HCT116 (cell line): Measurements from ENCODE around the gene ST6GALNAC5. TPM values are rescaled to one million over a fixed set of nuclear protein-coding genes. Genes with fewer than 3 reads are reported as not detected.

Source experiments
- ATAC-seq: fragments of 200-7000 bp; cut with Tn5 transposase; 2 replicates; pipeline ENCODE4 v1.9.1; 2020; ENCODE audit warnings: mild to moderate bottlenecking, moderate library complexity
- BruUV-seq: library from RNA; stranded (reverse); fragments of 400-500 nt; replicated peaks from 2 replicates; lab custom pipeline; 2021; lab: Mats Ljungman, UMichigan
- CTCF ChIA-PET: fragments of 300-600 bp; sonication (Branson Sonifier 250); formaldehyde crosslinking; loops from one replicate; lab custom pipeline; 2021; ENCODE audit warnings: antibody characterized with exemption; lab: Charles Lee
- POLR2A ChIA-PET: fragments of 300-600, 350-600 bp; sonication (Branson Sonifier 250); formaldehyde crosslinking; loops from one replicate; lab custom pipeline; 2021; ENCODE audit warnings: antibody characterized with exemption; lab: Charles Lee
- RAD21 ChIA-PET, 2 experiments: fragments of 300-600 bp; sonication (Branson Sonifier 250); formaldehyde crosslinking; loops; one replicate each; lab custom pipeline; 2023; ENCODE audit warnings: low total read pairs in 2 of 2; ENCODE audit not compliant: uncharacterized antibody in 2 of 2, unreplicated experiment in 2 of 2, low non-redundant PET in 1 of 2; lab: Charles Lee
- DNase-seq: peaks from one replicate; pipeline ENCODE4 v3.0.0-alpha.2; 2010; ENCODE audit warnings: low read depth, low spot score
- H2AFZ ChIP-seq: fragments of 200-600 bp; shearing (Covaris generic), sonication (generic); 2 replicates; pipeline ENCODE4 v1.6.1; 2017; ENCODE audit warnings: low read depth, mixed run types, mixed read lengths, antibody characterized with exemption, low read length; ENCODE audit not compliant: poor library complexity, severe bottlenecking
- H3K27ac ChIP-seq: 2 replicates; pipeline ENCODE4 v1.5.1; 2012; ENCODE audit warnings: low read depth, low read length
- H3K27me3 ChIP-seq: fragments of 200-600 bp; sonication (generic); 2 replicates; pipeline ENCODE4 v1.6.1; 2016; ENCODE audit warnings: mixed run types, low read length, mixed read lengths; ENCODE audit not compliant: insufficient read depth
- H3K36me3 ChIP-seq, 2 experiments: fragments of 200-500 bp in 1 of 2; fragments of 200-600 bp in 1 of 2; sonication (Bioruptor generic) in 1 of 2; sonication (generic) in 1 of 2; 2 replicates each; pipeline versions ENCODE4 v1.5.1 to v1.6.1; 2014 to 2016; ENCODE audit warnings: low read length in 2 of 2, inconsistent platforms in 1 of 2, mixed read lengths in 1 of 2, mixed run types in 1 of 2; ENCODE audit not compliant: insufficient read depth in 2 of 2, control insufficient read depth in 1 of 2
- H3K4me1 ChIP-seq, 2 experiments: fragments of 200-600 bp in 1 of 2; sonication (generic) in 1 of 2; 2 replicates each; pipeline versions ENCODE4 v1.5.1 to v1.6.1; 2012 to 2017; ENCODE audit warnings: low read length in 2 of 2, inconsistent platforms in 1 of 2, mild to moderate bottlenecking in 1 of 2, mixed read lengths in 1 of 2, mixed run types in 1 of 2, moderate library complexity in 1 of 2; ENCODE audit not compliant: insufficient read depth in 2 of 2, control insufficient read depth in 1 of 2
- H3K4me2 ChIP-seq: fragments of 200-600 bp; sonication (generic); 2 replicates; pipeline ENCODE4 v1.6.1; 2017; ENCODE audit warnings: mixed run types, low read length, mixed read lengths
- H3K4me3 ChIP-seq, 2 experiments: fragments of 200-600 bp in 1 of 2; sonication (generic) in 1 of 2; replicated peaks in 1 of 2; 2 replicates each; pipeline ENCODE4 v1.5.1; 2011 to 2016; ENCODE audit warnings: low read length in 2 of 2, control low read depth in 1 of 2, low read depth in 1 of 2, mild to moderate bottlenecking in 1 of 2, mixed read lengths in 1 of 2, mixed run types in 1 of 2
- H3K79me2 ChIP-seq: fragments of 200-600 bp; sonication (generic); 2 replicates; pipeline ENCODE4 v1.6.1; 2017; ENCODE audit warnings: mild to moderate bottlenecking, mixed run types, low read length, moderate library complexity, mixed read lengths; ENCODE audit not compliant: insufficient read depth
- H3K9ac ChIP-seq: fragments of 200-600 bp; sonication (generic); 2 replicates; pipeline ENCODE4 v1.6.1; 2016; ENCODE audit warnings: low read length, mixed read lengths
- H3K9me2 ChIP-seq: fragments of 200-600 bp; sonication (generic), shearing (Covaris generic); 2 replicates; pipeline ENCODE4 v1.6.1; 2017; ENCODE audit warnings: mixed run types, mild to moderate bottlenecking, moderate library complexity; ENCODE audit not compliant: insufficient read depth
- H3K9me3 ChIP-seq, 2 experiments: fragments of 200-500 bp in 1 of 2; fragments of 200-600 bp in 1 of 2; sonication (Bioruptor generic) in 1 of 2; sonication (generic) in 1 of 2; 2 replicates each; pipeline ENCODE4 v1.6.1; 2014 to 2017; ENCODE audit warnings: low read length in 2 of 2, mixed read lengths in 2 of 2, inconsistent platforms in 1 of 2, low read depth in 1 of 2, mild to moderate bottlenecking in 1 of 2, mixed run types in 1 of 2, moderate library complexity in 1 of 2; ENCODE audit not compliant: control insufficient read depth in 1 of 2, insufficient read depth in 1 of 2
- H4K20me1 ChIP-seq: fragments of 200-600 bp; sonication (generic), shearing (Covaris generic); 2 replicates; pipeline ENCODE4 v1.6.1; 2017; ENCODE audit warnings: mixed run types, mild to moderate bottlenecking, moderate library complexity; ENCODE audit not compliant: insufficient read depth
- CBX3 ChIP-seq: IDR thresholded peaks from 2 replicates; pipeline ENCODE4 v1.6.1; 2012; ENCODE audit warnings: low read depth
- CEBPB ChIP-seq: IDR thresholded peaks from 2 replicates; pipeline ENCODE4 v1.6.1; 2012; ENCODE audit warnings: low read depth
- EZH2phosphoT487 ChIP-seq: fragments of 200-600 bp; IDR thresholded peaks from 2 replicates; pipeline ENCODE4 v1.6.1; 2018; ENCODE audit warnings: antibody characterized with exemption, borderline replicate concordance
- FOSL1 ChIP-seq: IDR thresholded peaks from 2 replicates; pipeline ENCODE4 v1.6.1; 2012; ENCODE audit warnings: low read depth
- JUND ChIP-seq: IDR thresholded peaks from 2 replicates; pipeline ENCODE4 v1.6.1; 2012
- MAX ChIP-seq: IDR thresholded peaks from 2 replicates; pipeline ENCODE4 v1.6.1; 2012
- POLR2A ChIP-seq: IDR thresholded peaks from 2 replicates; pipeline ENCODE4 v1.7.0; 2011; ENCODE audit warnings: borderline replicate concordance; ENCODE audit not compliant: insufficient read depth, insufficient read length; ENCODE audit errors: extremely low read depth
- POLR2AphosphoS5 ChIP-seq: IDR thresholded peaks from 2 replicates; pipeline ENCODE4 v1.6.1; 2011; ENCODE audit warnings: mild to moderate bottlenecking, low read depth, low read length, moderate library complexity
- RAD21 ChIP-seq: IDR thresholded peaks from 2 replicates; pipeline ENCODE4 v1.6.1; 2012; ENCODE audit warnings: low read depth, mild to moderate bottlenecking
- SIN3A ChIP-seq: IDR thresholded peaks from 2 replicates; pipeline ENCODE4 v1.6.1; 2012; ENCODE audit warnings: low read depth
- SRF ChIP-seq: IDR thresholded peaks from 2 replicates; pipeline ENCODE4 v1.6.1; 2012; ENCODE audit warnings: low read depth
- TCF7L2 ChIP-seq: IDR thresholded peaks from 2 replicates; pipeline ENCODE4 v1.7.0; 2011; ENCODE audit warnings: borderline replicate concordance, inconsistent platforms; ENCODE audit not compliant: insufficient read depth, insufficient read length; ENCODE audit errors: extremely low read depth
- YY1 ChIP-seq: IDR thresholded peaks from 2 replicates; pipeline ENCODE4 v1.6.1; 2011; ENCODE audit warnings: low read length, low read depth, moderate library complexity, mild to moderate bottlenecking; ENCODE audit not compliant: insufficient replicate concordance; ENCODE audit errors: extremely low read depth
- ZBTB33 ChIP-seq: IDR thresholded peaks from 2 replicates; pipeline ENCODE4 v1.6.1; 2011; ENCODE audit warnings: mild to moderate bottlenecking, low read length, moderate library complexity; ENCODE audit not compliant: insufficient replicate concordance; ENCODE audit errors: extremely low read depth
- ZFX ChIP-seq: fragments of 450-650 bp; IDR thresholded peaks from 2 replicates; pipeline ENCODE4 v1.6.1; 2017
- ZNF274 ChIP-seq: fragments of 200-500 bp; sonication (Bioruptor generic); IDR thresholded peaks from 2 replicates; pipeline ENCODE4 v1.6.1; 2014; ENCODE audit warnings: mild to moderate bottlenecking, low read depth, low read length, inconsistent platforms
- intact Hi-C: fragments of 100-400 bp; cut with micrococcal nuclease; formaldehyde crosslinking; loops from 2 replicates; pipeline ENCODE4 v1.10.0; 2022
- total RNA-seq: library from RNA; stranded (reverse); gene quantifications from one replicate; pipeline ENCODE4 v1.2.1, GENCODE V29; 2021; ENCODE audit not compliant: unreplicated experiment
- TF ChIP-seq, protein P1 (sequence below): IDR thresholded peaks from 2 replicates; pipeline ENCODE4 v1.6.1; 2012

Gene ST6GALNAC5
- total RNA-seq, 1 experiment from 2014 or later = 1.2 TPM

- no peak for TF ChIP-seq SRF
- TF ChIP-seq JUND = no peak
- no peak for TF ChIP-seq TCF7L2
- TF ChIP-seq MAX = no peak
- TF ChIP-seq ZNF274 = no peak
- no peak for TF ChIP-seq CEBPB
- no peak for TF ChIP-seq POLR2AphosphoS5
- TF ChIP-seq RAD21 = no peak
- TF ChIP-seq CBX3 = no peak
- no peak for TF ChIP-seq SIN3A
- no peak for TF ChIP-seq ZFX
- TF ChIP-seq FOSL1 = no peak
- TF ChIP-seq EZH2phosphoT487 = no peak
- TF ChIP-seq POLR2A = no peak
- TF ChIP-seq ZBTB33 = no peak
- TF ChIP-seq YY1 = no peak
- TF ChIP-seq, protein P1, sequence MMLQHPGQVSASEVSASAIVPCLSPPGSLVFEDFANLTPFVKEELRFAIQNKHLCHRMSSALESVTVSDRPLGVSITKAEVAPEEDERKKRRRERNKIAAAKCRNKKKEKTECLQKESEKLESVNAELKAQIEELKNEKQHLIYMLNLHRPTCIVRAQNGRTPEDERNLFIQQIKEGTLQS = no peak
- Histone ChIP-seq H3K9me2 (no peaks in the 10 kb centered on the region), H4K20me1 (no peaks in the 10 kb centered on the region), H3K27me3 (no peaks in the 10 kb centered on the region), H3K79me2 (no peaks in the 10 kb centered on the region), H3K9ac (no peak overlapping the region), H3K4me3 (no peak overlapping the region), H3K4me2 (no peak overlapping the region), H3K36me3 (no peaks in the 10 kb centered on the region), H2AFZ (no peak overlapping the region), H3K27ac (no peak overlapping the region), H3K4me1 (peaks cover 2 to 3% of the 10 kb centered on the region in 2 experiments; a peak in 1 of 4 replicates), H3K9me3 (no peaks in the 10 kb centered on the region)
- ATAC-seq = no peak
- ChIA-PET RAD21 (no interaction called here), CTCF (no interaction called here), POLR2A (no interaction called here)
- intact Hi-C loops = no loop called here
- DNase-seq = no peak
- no TSS peak for BruUV-seq
These were observed 236.2 kb downstream of the ST6GALNAC5 start for GRCh38 chr1:77103486-77103885.
